Spleen (tissue), 11 donors: ENCODE results near the gene ST6GALNAC4. TPM values are rescaled to one million over a fixed set of nuclear protein-coding genes. Genes with fewer than 3 reads are reported as not detected.

Source experiments
- DNase-seq: peaks from one replicate; pipeline ENCODE4 v3.0.0-alpha.2; 2020
- H3K27ac ChIP-seq, 8 donors: fragments of 200-600 bp; sonication (generic) in 7 of 8; 1 replicate in 4 of 8; 2 replicates in 4 of 8; pipeline versions ENCODE4 v1.5.0 to v1.8.0; 2016 to 2021; ENCODE audit warnings: inconsistent platforms in 4 of 8, mild to moderate bottlenecking in 4 of 8, moderate library complexity in 1 of 8
- H3K27me3 ChIP-seq, 7 donors: fragments of 200-600 bp; sonication (generic) in 6 of 7; replicated peaks in 1 of 7; 1 replicate in 4 of 7; 2 replicates in 3 of 7; pipeline versions ENCODE4 v1.5.0 to v1.8.0; 2016 to 2021; ENCODE audit warnings: inconsistent platforms in 3 of 7, mild to moderate bottlenecking in 1 of 7
- H3K36me3 ChIP-seq, 6 donors: fragments of 200-600 bp; sonication (generic) in 5 of 6; 1 replicate in 4 of 6; 2 replicates in 2 of 6; pipeline versions ENCODE4 v1.5.0 to v1.8.0; 2016 to 2021; ENCODE audit warnings: inconsistent platforms in 2 of 6
- H3K4me1 ChIP-seq, 6 donors: fragments of 200-600 bp; sonication (generic) in 5 of 6; 1 replicate in 3 of 6; 2 replicates in 3 of 6; pipeline versions ENCODE4 v1.5.0 to v1.8.0; 2016 to 2021; ENCODE audit warnings: inconsistent platforms in 3 of 6
- H3K4me3 ChIP-seq, 8 donors: fragments of 200-600 bp; sonication (generic) in 7 of 8; 1 replicate in 4 of 8; 2 replicates in 4 of 8; pipeline versions ENCODE4 v1.5.0 to v1.8.0; 2016 to 2021; ENCODE audit warnings: inconsistent platforms in 4 of 8, mild to moderate bottlenecking in 4 of 8, moderate library complexity in 2 of 8
- H3K9me3 ChIP-seq, 8 donors: fragments of 200-600 bp; sonication (generic) in 7 of 8; 1 replicate in 4 of 8; 2 replicates in 4 of 8; pipeline versions ENCODE4 v1.5.0 to v1.8.0; 2016 to 2021; ENCODE audit warnings: inconsistent platforms in 4 of 8
- POLR2A ChIP-seq, 3 donors: fragments of 450-650 bp; IDR thresholded peaks; one replicate each; pipeline ENCODE4 v1.5.1; 2017; ENCODE audit warnings: antibody characterized with exemption in 3 of 3, mild to moderate bottlenecking in 1 of 3
- POLR2AphosphoS5 ChIP-seq, 3 donors: sonication (generic); formaldehyde crosslinking; IDR thresholded peaks; one replicate each; pipeline ENCODE4 v1.5.1; 2017; ENCODE audit warnings: antibody characterized with exemption in 3 of 3
- WGBS, 5 donors: extraction: QIAGEN DNeasy Blood & Tissue Kit in 3 of 5; methylation state at CpG; one replicate each; pipeline versions ENCODE4 v1.1.5 to v1.1.7; 2013 to 2018; 5-methylcytosine and 5-hydroxymethylcytosine counted together
- intact Hi-C: fragments of 100-400 bp; cut with DNase I; formaldehyde crosslinking; loops from one replicate; pipeline ENCODE4 v1.15.0; 2023; ENCODE audit warnings: low total_unique reads
- polyA plus RNA-seq, 3 donors: library from polyadenylated mRNA; stranded (reverse); fragments of 200-250 nt; gene quantifications; one replicate each; pipeline ENCODE4 v1.2.1, GENCODE V29; 2013
- total RNA-seq, 7 donors: library from RNA; depleted of rRNA in 3 of 7; stranded (reverse); fragments of >200 nt in 3 of 7; fragmentation: NEBNext Ultra II Directional in 4 of 7; extraction: Animal tissue kit (Norgen Biotek cat#: 25700) in 4 of 7; gene quantifications; one replicate each; pipeline versions ENCODE4 v1.1.0 to v1.2.1, GENCODE V29; 2016 to 2021
- TF ChIP-seq, protein P1 (sequence below), 11 experiments: fragments of 200-600 bp in 7 of 11; fragments of 450-650 bp in 4 of 11; sonication (generic) in 4 of 11; IDR thresholded peaks in 8 of 11; conservative IDR thresholded peaks in 3 of 11; 1 replicate in 7 of 11; 2 replicates in 4 of 11; pipeline versions ENCODE4 v1.4.0 to v1.8.0; 2016 to 2021; ENCODE audit warnings: antibody characterized with exemption in 11 of 11, inconsistent platforms in 4 of 11, mild to moderate bottlenecking in 1 of 11
- donor health status: healthy with polysubstance abuse.
- donor health status: DM: no; HTN: no; CAD: no; lungs with moderate emphysema.
- donor health status: DM: no; HTN: no; CAD: no.
- donor health status: Bipolar disorder and iron deficiency.
- donor health status: healthy.
- donor health status: DM: no; HTN: no; CAD: no.
- donor health status: DM: yes; HTN: yes; CAD: no.

The ST6GALNAC4 gene
- total and polyA plus RNA-seq, 10 donors, result 16.0 to 92.8 (median 59.3) TPM

DNA sequence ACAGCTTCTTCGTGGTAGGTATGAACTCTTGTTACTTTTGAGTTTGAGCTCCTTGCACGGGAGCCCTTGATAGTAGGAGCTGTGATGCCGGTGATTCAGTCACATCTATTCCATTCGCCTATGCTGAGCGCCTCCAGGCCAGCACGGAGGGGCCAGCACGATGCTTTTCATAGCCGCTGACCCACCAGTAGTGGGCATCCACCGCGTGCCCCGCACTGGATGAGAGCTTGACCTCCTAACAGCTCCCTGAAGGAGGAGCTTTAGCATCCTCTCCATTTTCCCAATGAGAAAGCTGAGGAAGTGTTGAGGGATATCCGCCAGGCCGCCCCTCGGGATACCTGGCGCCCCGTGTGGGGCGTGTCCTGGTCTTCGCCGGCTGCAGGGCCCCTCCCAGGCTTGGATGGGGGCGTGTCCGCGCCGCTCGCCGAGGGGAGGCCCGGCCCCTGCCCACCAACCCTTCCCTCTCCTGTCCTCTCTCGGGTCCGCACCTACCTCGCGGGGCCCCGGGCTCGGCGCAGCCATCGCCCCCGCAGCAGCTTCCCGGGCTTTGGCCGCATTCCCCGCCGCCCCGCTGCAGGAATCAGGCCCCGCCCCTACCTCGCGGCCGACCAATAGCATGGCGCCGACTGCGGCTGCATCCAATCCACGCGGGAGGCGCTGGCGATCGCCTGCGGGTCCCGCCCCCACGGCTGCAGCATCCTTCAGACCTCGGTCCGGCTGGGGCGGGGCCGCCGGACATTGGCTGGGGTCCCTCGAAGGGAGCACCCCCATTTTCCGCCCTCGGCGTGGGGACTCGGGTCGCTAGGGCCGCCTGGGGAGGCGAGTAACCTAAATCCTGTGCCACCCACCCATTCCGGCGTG lies 13.6 kb upstream of the ST6GALNAC4 start, which contains the start of gene PIP5KL1:
PIP5KL1 (minus strand) TSS at position 547 of the 861 bp plus-strand sequence; CDS start at position 522, 25 bp downstream.
- Histone ChIP-seq H3K4me3 (peak within 1 kb of the TSS; percentile 50 to 83 (median 70)), H3K27me3 (peaks cover 0 to 58% (median 16%) of the 10 kb centered on the region in 7 donors), H3K27ac (peak within 1 kb of the TSS; percentile 27 to 79 (median 62)), H3K36me3 (peaks cover 0 to 19% (median 0%) of the 10 kb centered on the region in 6 donors), H3K4me1 (peaks cover 29 to 82% (median 53%) of the 10 kb centered on the region in 6 donors), H3K9me3 (no peaks in the 10 kb centered on the region)
- intact Hi-C loops, result no loop called here
- peak; percentile 92 for DNase-seq
- TF ChIP-seq POLR2A (IDR thresholded peaks at IDR 0.05), result no peak
- TF ChIP-seq, protein P1, sequence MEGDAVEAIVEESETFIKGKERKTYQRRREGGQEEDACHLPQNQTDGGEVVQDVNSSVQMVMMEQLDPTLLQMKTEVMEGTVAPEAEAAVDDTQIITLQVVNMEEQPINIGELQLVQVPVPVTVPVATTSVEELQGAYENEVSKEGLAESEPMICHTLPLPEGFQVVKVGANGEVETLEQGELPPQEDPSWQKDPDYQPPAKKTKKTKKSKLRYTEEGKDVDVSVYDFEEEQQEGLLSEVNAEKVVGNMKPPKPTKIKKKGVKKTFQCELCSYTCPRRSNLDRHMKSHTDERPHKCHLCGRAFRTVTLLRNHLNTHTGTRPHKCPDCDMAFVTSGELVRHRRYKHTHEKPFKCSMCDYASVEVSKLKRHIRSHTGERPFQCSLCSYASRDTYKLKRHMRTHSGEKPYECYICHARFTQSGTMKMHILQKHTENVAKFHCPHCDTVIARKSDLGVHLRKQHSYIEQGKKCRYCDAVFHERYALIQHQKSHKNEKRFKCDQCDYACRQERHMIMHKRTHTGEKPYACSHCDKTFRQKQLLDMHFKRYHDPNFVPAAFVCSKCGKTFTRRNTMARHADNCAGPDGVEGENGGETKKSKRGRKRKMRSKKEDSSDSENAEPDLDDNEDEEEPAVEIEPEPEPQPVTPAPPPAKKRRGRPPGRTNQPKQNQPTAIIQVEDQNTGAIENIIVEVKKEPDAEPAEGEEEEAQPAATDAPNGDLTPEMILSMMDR (IDR thresholded peaks at IDR 0.05 in 8 of 11, conservative IDR thresholded peaks at IDR 0.05 in 3 of 11), result peak in 1 of 11 experiments; percentile 25
- peak; percentile 39 to 81 (median 70) for TF ChIP-seq POLR2AphosphoS5 (IDR thresholded peaks at IDR 0.05)
- 2 to 3% (median 2%) methylated on average over 42 to 70 of the region's 70 CpGs for WGBS, 5 donors

DNA sequence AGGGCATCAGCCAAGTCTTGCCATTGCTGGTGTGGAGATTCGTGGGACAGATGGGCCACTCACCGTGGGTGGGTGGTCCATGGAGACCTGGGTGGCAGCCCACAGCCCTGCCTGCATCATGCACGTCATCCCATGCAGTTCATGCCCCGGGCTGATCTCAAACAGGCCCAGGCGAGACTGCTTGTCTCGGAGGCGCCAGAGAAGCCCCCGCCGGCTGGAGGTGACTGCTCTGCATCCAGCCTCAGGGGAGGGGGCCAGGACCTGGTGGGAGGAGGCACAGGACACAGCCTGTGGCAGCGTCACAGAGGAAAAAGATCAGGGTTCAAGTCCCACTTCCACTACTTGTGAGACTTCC lies 12.8 kb upstream of the ST6GALNAC4 start:
- TF ChIP-seq POLR2AphosphoS5 (IDR thresholded peaks at IDR 0.05), result no peak
- TF ChIP-seq POLR2A (IDR thresholded peaks at IDR 0.05), result no peak
- TF ChIP-seq, protein P1 (IDR thresholded peaks at IDR 0.05 in 8 of 11, conservative IDR thresholded peaks at IDR 0.05 in 3 of 11), result no peak
- Histone ChIP-seq H3K4me1 (peaks cover 29 to 73% (median 46%) of the 10 kb centered on the region in 6 donors), H3K36me3 (peaks cover 0 to 10% (median 0%) of the 10 kb centered on the region in 6 donors), H3K27ac (no peak overlapping the region), H3K9me3 (no peaks in the 10 kb centered on the region), H3K27me3 (peaks cover 0 to 66% (median 16%) of the 10 kb centered on the region in 7 donors), H3K4me3 (no peak overlapping the region)
- WGBS, 5 donors, result 70 to 87% (median 77%) methylated on average over 9 to 10 of the region's 10 CpGs
- no peak for DNase-seq
- intact Hi-C loops, result no loop called here

DNA sequence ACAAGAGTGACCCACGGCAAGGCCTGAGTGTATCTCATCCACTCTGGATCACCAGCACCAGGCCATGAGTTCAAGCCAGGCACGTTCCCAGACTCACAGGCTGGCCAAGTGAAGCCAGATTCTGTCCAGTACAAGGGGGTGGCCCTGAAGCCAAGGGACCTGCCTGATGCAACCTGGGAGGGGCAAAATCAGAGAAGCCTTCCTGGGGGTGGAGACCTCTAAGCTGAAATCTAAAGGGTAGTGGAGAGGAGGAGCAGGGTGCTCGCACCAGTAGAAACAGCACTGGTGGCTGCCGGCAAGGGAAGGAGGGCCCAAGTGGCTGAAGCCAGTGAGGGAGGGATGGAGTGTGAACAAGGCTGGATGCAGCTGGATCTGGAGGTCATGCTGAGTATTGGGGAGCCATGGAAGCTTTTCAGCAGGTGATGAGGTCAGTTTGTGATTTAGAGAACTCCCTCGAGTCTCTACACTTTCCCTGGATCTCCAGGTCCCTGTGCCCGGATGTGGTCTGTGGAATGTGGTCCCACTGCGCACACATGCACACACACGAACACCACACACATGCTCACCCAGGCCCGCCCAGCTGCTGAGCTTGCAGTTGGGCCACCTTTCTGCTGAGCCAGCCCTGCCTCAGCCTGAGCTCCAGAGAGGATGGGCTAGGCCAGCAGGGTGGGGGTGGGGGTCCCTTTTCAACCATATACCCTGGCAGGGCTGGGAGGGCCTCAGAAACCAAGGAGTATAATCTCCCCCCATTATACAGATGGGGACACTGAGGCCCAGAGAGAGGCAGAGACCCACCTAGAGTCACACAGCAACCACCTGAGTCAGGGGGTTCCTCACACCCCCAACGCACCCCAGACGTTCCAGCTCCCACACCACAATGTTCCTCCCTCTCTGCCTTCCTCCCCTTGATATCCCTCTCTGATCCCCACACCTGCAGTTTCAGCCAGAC lies 12.1 kb upstream of the ST6GALNAC4 start:
- intact Hi-C loops, result no loop called here
- WGBS, 5 donors, result 75 to 82% (median 78%) methylated on average over 10 to 11 of the region's 11 CpGs
- TF ChIP-seq POLR2A (IDR thresholded peaks at IDR 0.05) (no peak), POLR2AphosphoS5 (IDR thresholded peaks at IDR 0.05) (no peak)
- TF ChIP-seq, protein P1 (IDR thresholded peaks at IDR 0.05 in 8 of 11, conservative IDR thresholded peaks at IDR 0.05 in 3 of 11), result no peak
- H3K27ac ChIP-seq, result no peak overlapping the region
- peaks cover 29 to 67% (median 45%) of the 10 kb centered on the region in 6 donors for H3K4me1 ChIP-seq
- peaks cover 0 to 4% (median 0%) of the 10 kb centered on the region in 6 donors for H3K36me3 ChIP-seq
- no peak for DNase-seq
- peaks cover 0 to 66% (median 16%) of the 10 kb centered on the region in 7 donors for H3K27me3 ChIP-seq
- H3K9me3 ChIP-seq, result no peaks in the 10 kb centered on the region
- H3K4me3 ChIP-seq, result no peak overlapping the region
